C4-2B (cell line): Measurements from ENCODE around the gene RIN3.

Source experiments
- ZFX ChIP-seq: fragments of 450-650 bp; IDR thresholded peaks from 2 replicates; pipeline ENCODE4 v1.6.1; 2017
- TF ChIP-seq, protein P1 (sequence below): fragments of 450-650 bp; conservative IDR thresholded peaks from 2 replicates; pipeline ENCODE4 v1.5.1; 2017; ENCODE audit warnings: mild to moderate bottlenecking

DNA sequence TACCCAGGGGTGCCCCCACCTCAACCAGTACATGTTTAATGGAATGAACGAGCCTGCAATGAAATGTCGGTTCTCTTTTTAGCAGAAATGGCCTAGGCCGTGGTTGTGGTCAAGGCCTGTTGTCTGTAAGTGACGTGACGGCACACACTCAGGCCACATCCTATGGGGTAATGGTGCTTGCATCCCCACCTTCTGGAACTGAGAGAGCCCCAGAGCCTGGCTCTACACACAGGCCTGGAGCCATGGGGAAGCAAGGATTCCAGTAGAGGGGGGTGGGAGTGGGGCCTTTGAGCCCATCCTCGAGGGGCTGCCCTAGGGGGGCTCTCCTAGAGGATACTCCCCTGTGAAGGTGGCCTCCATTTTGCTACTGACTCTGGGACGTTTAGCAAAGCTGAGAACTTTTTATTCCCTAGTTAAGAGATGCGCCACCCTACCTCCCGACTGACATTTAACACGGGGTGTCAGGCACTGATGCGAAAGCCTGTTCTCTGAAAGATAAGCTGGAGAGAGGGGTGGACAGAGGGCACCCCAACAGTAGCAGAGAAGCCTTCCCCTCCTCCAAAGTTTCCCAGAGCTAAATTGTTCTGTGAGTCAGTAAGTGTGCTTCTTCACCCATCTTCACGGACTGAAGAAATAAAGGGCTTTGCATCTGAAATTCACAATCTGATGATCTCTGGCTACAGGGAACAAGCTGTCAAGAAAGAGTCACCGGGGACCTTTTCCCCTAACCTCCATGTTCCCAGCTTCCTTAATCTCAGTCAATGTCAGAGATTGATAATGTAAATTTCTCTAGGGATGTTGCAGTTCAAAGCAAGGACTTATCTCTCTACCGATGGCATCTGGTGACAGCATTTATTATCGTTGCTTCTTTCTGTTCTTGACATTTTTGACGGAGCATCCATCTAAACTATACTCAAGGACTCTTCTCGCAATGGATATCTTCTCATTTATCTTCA, 6.8 kb downstream of the RIN3 start:
- TF ChIP-seq, protein P1, sequence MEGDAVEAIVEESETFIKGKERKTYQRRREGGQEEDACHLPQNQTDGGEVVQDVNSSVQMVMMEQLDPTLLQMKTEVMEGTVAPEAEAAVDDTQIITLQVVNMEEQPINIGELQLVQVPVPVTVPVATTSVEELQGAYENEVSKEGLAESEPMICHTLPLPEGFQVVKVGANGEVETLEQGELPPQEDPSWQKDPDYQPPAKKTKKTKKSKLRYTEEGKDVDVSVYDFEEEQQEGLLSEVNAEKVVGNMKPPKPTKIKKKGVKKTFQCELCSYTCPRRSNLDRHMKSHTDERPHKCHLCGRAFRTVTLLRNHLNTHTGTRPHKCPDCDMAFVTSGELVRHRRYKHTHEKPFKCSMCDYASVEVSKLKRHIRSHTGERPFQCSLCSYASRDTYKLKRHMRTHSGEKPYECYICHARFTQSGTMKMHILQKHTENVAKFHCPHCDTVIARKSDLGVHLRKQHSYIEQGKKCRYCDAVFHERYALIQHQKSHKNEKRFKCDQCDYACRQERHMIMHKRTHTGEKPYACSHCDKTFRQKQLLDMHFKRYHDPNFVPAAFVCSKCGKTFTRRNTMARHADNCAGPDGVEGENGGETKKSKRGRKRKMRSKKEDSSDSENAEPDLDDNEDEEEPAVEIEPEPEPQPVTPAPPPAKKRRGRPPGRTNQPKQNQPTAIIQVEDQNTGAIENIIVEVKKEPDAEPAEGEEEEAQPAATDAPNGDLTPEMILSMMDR = no peak
- no peak for TF ChIP-seq ZFX
